HCT116 (cell line): ENCODE data around the gene LRFN2. TPM values are rescaled to one million over a fixed set of nuclear protein-coding genes. Genes with fewer than 3 reads are reported as not detected.

Experiments
- ATAC-seq: fragments of 200-7000 bp; cut with Tn5 transposase; 2 replicates; pipeline ENCODE4 v1.9.1; 2020; ENCODE audit warnings: mild to moderate bottlenecking, moderate library complexity
- BruUV-seq: library from RNA; stranded (reverse); fragments of 400-500 nt; replicated peaks from 2 replicates; lab custom pipeline; 2021; lab: Mats Ljungman, UMichigan
- CTCF ChIA-PET: fragments of 300-600 bp; sonication (Branson Sonifier 250); formaldehyde crosslinking; loops from one replicate; lab custom pipeline; 2021; ENCODE audit warnings: antibody characterized with exemption; lab: Charles Lee
- POLR2A ChIA-PET: fragments of 300-600, 350-600 bp; sonication (Branson Sonifier 250); formaldehyde crosslinking; loops from one replicate; lab custom pipeline; 2021; ENCODE audit warnings: antibody characterized with exemption; lab: Charles Lee
- RAD21 ChIA-PET, 2 experiments: fragments of 300-600 bp; sonication (Branson Sonifier 250); formaldehyde crosslinking; loops; one replicate each; lab custom pipeline; 2023; ENCODE audit warnings: low total read pairs in 2 of 2; ENCODE audit not compliant: uncharacterized antibody in 2 of 2, unreplicated experiment in 2 of 2, low non-redundant PET in 1 of 2; lab: Charles Lee
- DNase-seq: peaks from one replicate; pipeline ENCODE4 v3.0.0-alpha.2; 2010; ENCODE audit warnings: low read depth, low spot score
- H2AFZ ChIP-seq: fragments of 200-600 bp; shearing (Covaris generic), sonication (generic); 2 replicates; pipeline ENCODE4 v1.6.1; 2017; ENCODE audit warnings: low read depth, mixed run types, mixed read lengths, antibody characterized with exemption, low read length; ENCODE audit not compliant: poor library complexity, severe bottlenecking
- H3K27ac ChIP-seq: 2 replicates; pipeline ENCODE4 v1.5.1; 2012; ENCODE audit warnings: low read depth, low read length
- H3K27me3 ChIP-seq: fragments of 200-600 bp; sonication (generic); 2 replicates; pipeline ENCODE4 v1.6.1; 2016; ENCODE audit warnings: mixed run types, low read length, mixed read lengths; ENCODE audit not compliant: insufficient read depth
- H3K36me3 ChIP-seq, 2 experiments: fragments of 200-500 bp in 1 of 2; fragments of 200-600 bp in 1 of 2; sonication (Bioruptor generic) in 1 of 2; sonication (generic) in 1 of 2; 2 replicates each; pipeline versions ENCODE4 v1.5.1 to v1.6.1; 2014 to 2016; ENCODE audit warnings: low read length in 2 of 2, inconsistent platforms in 1 of 2, mixed read lengths in 1 of 2, mixed run types in 1 of 2; ENCODE audit not compliant: insufficient read depth in 2 of 2, control insufficient read depth in 1 of 2
- H3K4me1 ChIP-seq, 2 experiments: fragments of 200-600 bp in 1 of 2; sonication (generic) in 1 of 2; 2 replicates each; pipeline versions ENCODE4 v1.5.1 to v1.6.1; 2012 to 2017; ENCODE audit warnings: low read length in 2 of 2, inconsistent platforms in 1 of 2, mild to moderate bottlenecking in 1 of 2, mixed read lengths in 1 of 2, mixed run types in 1 of 2, moderate library complexity in 1 of 2; ENCODE audit not compliant: insufficient read depth in 2 of 2, control insufficient read depth in 1 of 2
- H3K4me2 ChIP-seq: fragments of 200-600 bp; sonication (generic); 2 replicates; pipeline ENCODE4 v1.6.1; 2017; ENCODE audit warnings: mixed run types, low read length, mixed read lengths
- H3K4me3 ChIP-seq, 2 experiments: fragments of 200-600 bp in 1 of 2; sonication (generic) in 1 of 2; replicated peaks in 1 of 2; 2 replicates each; pipeline ENCODE4 v1.5.1; 2011 to 2016; ENCODE audit warnings: low read length in 2 of 2, control low read depth in 1 of 2, low read depth in 1 of 2, mild to moderate bottlenecking in 1 of 2, mixed read lengths in 1 of 2, mixed run types in 1 of 2
- H3K79me2 ChIP-seq: fragments of 200-600 bp; sonication (generic); 2 replicates; pipeline ENCODE4 v1.6.1; 2017; ENCODE audit warnings: mild to moderate bottlenecking, mixed run types, low read length, moderate library complexity, mixed read lengths; ENCODE audit not compliant: insufficient read depth
- H3K9ac ChIP-seq: fragments of 200-600 bp; sonication (generic); 2 replicates; pipeline ENCODE4 v1.6.1; 2016; ENCODE audit warnings: low read length, mixed read lengths
- H3K9me2 ChIP-seq: fragments of 200-600 bp; sonication (generic), shearing (Covaris generic); 2 replicates; pipeline ENCODE4 v1.6.1; 2017; ENCODE audit warnings: mixed run types, mild to moderate bottlenecking, moderate library complexity; ENCODE audit not compliant: insufficient read depth
- H3K9me3 ChIP-seq, 2 experiments: fragments of 200-500 bp in 1 of 2; fragments of 200-600 bp in 1 of 2; sonication (Bioruptor generic) in 1 of 2; sonication (generic) in 1 of 2; 2 replicates each; pipeline ENCODE4 v1.6.1; 2014 to 2017; ENCODE audit warnings: low read length in 2 of 2, mixed read lengths in 2 of 2, inconsistent platforms in 1 of 2, low read depth in 1 of 2, mild to moderate bottlenecking in 1 of 2, mixed run types in 1 of 2, moderate library complexity in 1 of 2; ENCODE audit not compliant: control insufficient read depth in 1 of 2, insufficient read depth in 1 of 2
- H4K20me1 ChIP-seq: fragments of 200-600 bp; sonication (generic), shearing (Covaris generic); 2 replicates; pipeline ENCODE4 v1.6.1; 2017; ENCODE audit warnings: mixed run types, mild to moderate bottlenecking, moderate library complexity; ENCODE audit not compliant: insufficient read depth
- CBX3 ChIP-seq: IDR thresholded peaks from 2 replicates; pipeline ENCODE4 v1.6.1; 2012; ENCODE audit warnings: low read depth
- EZH2phosphoT487 ChIP-seq: fragments of 200-600 bp; IDR thresholded peaks from 2 replicates; pipeline ENCODE4 v1.6.1; 2018; ENCODE audit warnings: antibody characterized with exemption, borderline replicate concordance
- POLR2A ChIP-seq: IDR thresholded peaks from 2 replicates; pipeline ENCODE4 v1.7.0; 2011; ENCODE audit warnings: borderline replicate concordance; ENCODE audit not compliant: insufficient read depth, insufficient read length; ENCODE audit errors: extremely low read depth
- REST ChIP-seq: IDR thresholded peaks from 2 replicates; pipeline ENCODE4 v1.6.1; 2012; ENCODE audit warnings: low read depth
- SRF ChIP-seq: IDR thresholded peaks from 2 replicates; pipeline ENCODE4 v1.6.1; 2012; ENCODE audit warnings: low read depth
- TCF7L2 ChIP-seq: IDR thresholded peaks from 2 replicates; pipeline ENCODE4 v1.7.0; 2011; ENCODE audit warnings: borderline replicate concordance, inconsistent platforms; ENCODE audit not compliant: insufficient read depth, insufficient read length; ENCODE audit errors: extremely low read depth
- YY1 ChIP-seq: IDR thresholded peaks from 2 replicates; pipeline ENCODE4 v1.6.1; 2011; ENCODE audit warnings: low read length, low read depth, moderate library complexity, mild to moderate bottlenecking; ENCODE audit not compliant: insufficient replicate concordance; ENCODE audit errors: extremely low read depth
- ZNF274 ChIP-seq: fragments of 200-500 bp; sonication (Bioruptor generic); IDR thresholded peaks from 2 replicates; pipeline ENCODE4 v1.6.1; 2014; ENCODE audit warnings: mild to moderate bottlenecking, low read depth, low read length, inconsistent platforms
- intact Hi-C: fragments of 100-400 bp; cut with micrococcal nuclease; formaldehyde crosslinking; loops from 2 replicates; pipeline ENCODE4 v1.10.0; 2022
- total RNA-seq: library from RNA; stranded (reverse); gene quantifications from one replicate; pipeline ENCODE4 v1.2.1, GENCODE V29; 2021; ENCODE audit not compliant: unreplicated experiment
- TF ChIP-seq, protein P1 (sequence below), 3 experiments: fragments of 200-600 bp in 1 of 3; sonication (generic) in 1 of 3; IDR thresholded peaks in 2 of 3; conservative IDR thresholded peaks in 1 of 3; 2 replicates each; pipeline ENCODE4 v1.5.1; 2012 to 2017; ENCODE audit warnings: low read depth in 2 of 3, low read length in 2 of 3, antibody characterized with exemption in 1 of 3, borderline replicate concordance in 1 of 3, control low read depth in 1 of 3, mild to moderate bottlenecking in 1 of 3, mixed read lengths in 1 of 3, mixed run types in 1 of 3, moderate library complexity in 1 of 3; ENCODE audit not compliant: insufficient read depth in 1 of 3
- TF ChIP-seq, protein P2 (sequence below): IDR thresholded peaks from 2 replicates; pipeline ENCODE4 v1.6.1; 2011; ENCODE audit warnings: mild to moderate bottlenecking, low read length, moderate library complexity; ENCODE audit not compliant: insufficient replicate concordance; ENCODE audit errors: extremely low read depth
- TF ChIP-seq, protein P3 (sequence below): IDR thresholded peaks from 2 replicates; pipeline ENCODE4 v1.6.1; 2012

Gene LRFN2
- total RNA-seq, 1 experiment from 2014 or later = not detected

- RAD21 ChIA-PET = no interaction called here
- peaks cover 43% of the 10 kb centered on the region for H3K27me3 ChIP-seq
- DNase-seq (no peak), ATAC-seq (no peak)
- TF ChIP-seq, protein P1, sequence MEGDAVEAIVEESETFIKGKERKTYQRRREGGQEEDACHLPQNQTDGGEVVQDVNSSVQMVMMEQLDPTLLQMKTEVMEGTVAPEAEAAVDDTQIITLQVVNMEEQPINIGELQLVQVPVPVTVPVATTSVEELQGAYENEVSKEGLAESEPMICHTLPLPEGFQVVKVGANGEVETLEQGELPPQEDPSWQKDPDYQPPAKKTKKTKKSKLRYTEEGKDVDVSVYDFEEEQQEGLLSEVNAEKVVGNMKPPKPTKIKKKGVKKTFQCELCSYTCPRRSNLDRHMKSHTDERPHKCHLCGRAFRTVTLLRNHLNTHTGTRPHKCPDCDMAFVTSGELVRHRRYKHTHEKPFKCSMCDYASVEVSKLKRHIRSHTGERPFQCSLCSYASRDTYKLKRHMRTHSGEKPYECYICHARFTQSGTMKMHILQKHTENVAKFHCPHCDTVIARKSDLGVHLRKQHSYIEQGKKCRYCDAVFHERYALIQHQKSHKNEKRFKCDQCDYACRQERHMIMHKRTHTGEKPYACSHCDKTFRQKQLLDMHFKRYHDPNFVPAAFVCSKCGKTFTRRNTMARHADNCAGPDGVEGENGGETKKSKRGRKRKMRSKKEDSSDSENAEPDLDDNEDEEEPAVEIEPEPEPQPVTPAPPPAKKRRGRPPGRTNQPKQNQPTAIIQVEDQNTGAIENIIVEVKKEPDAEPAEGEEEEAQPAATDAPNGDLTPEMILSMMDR (IDR thresholded peaks at IDR 0.05 in 2 of 3, conservative IDR thresholded peaks at IDR 0.05 in 1 of 3; ENCODE audit: borderline replicate concordance in 1 of 3, insufficient read depth in 1 of 3, low read depth in 2 of 3, low read length in 2 of 3) = no peak
- TF ChIP-seq, protein P2, sequence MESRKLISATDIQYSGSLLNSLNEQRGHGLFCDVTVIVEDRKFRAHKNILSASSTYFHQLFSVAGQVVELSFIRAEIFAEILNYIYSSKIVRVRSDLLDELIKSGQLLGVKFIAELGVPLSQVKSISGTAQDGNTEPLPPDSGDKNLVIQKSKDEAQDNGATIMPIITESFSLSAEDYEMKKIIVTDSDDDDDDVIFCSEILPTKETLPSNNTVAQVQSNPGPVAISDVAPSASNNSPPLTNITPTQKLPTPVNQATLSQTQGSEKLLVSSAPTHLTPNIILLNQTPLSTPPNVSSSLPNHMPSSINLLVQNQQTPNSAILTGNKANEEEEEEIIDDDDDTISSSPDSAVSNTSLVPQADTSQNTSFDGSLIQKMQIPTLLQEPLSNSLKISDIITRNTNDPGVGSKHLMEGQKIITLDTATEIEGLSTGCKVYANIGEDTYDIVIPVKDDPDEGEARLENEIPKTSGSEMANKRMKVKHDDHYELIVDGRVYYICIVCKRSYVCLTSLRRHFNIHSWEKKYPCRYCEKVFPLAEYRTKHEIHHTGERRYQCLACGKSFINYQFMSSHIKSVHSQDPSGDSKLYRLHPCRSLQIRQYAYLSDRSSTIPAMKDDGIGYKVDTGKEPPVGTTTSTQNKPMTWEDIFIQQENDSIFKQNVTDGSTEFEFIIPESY = no peak
- TF ChIP-seq ZNF274 (no peak), TCF7L2 (no peak), YY1 (no peak), REST (no peak), CBX3 (no peak), SRF (no peak), POLR2A (no peak), EZH2phosphoT487 (no peak)
- TF ChIP-seq, protein P3, sequence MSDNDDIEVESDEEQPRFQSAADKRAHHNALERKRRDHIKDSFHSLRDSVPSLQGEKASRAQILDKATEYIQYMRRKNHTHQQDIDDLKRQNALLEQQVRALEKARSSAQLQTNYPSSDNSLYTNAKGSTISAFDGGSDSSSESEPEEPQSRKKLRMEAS = no peak
- no peaks in the 10 kb centered on the region for H3K79me2 ChIP-seq
- no peaks in the 10 kb centered on the region for H3K9me3 ChIP-seq
- CTCF ChIA-PET = no interaction called here
- H3K27ac ChIP-seq = no peak overlapping the region
- no peaks in the 10 kb centered on the region for H3K4me1 ChIP-seq
- no peak overlapping the region for H3K4me2 ChIP-seq
- H4K20me1 ChIP-seq = no peaks in the 10 kb centered on the region
- H3K36me3 ChIP-seq = no peaks in the 10 kb centered on the region
- POLR2A ChIA-PET = no interaction called here
- no peaks in the 10 kb centered on the region for H3K9me2 ChIP-seq
- intact Hi-C loops = no loop called here
- H2AFZ ChIP-seq = no peak overlapping the region
- no peak overlapping the region for H3K4me3 ChIP-seq
- H3K9ac ChIP-seq = no peak overlapping the region
- no TSS peak for BruUV-seq
Measured at GRCh38 chr6:40623178-40623577, 36.0 kb upstream of the LRFN2 start.
